Osteoblast (primary cell): ENCODE measurements around the gene SHISAL1. TPM values are rescaled to one million over a fixed set of nuclear protein-coding genes. Genes with fewer than 3 reads are reported as not detected.

Experiments used
- DNase-seq: peaks from one replicate; pipeline ENCODE4 v3.0.0; 2011; ENCODE audit warnings: low spot score, mixed read lengths; ENCODE audit not compliant: insufficient read length; ENCODE audit errors: missing footprints
- H2AFZ ChIP-seq: 2 replicates; pipeline ENCODE4 v1.6.0; 2011; ENCODE audit warnings: mild to moderate bottlenecking, low read length
- H3K27ac ChIP-seq: 2 replicates; pipeline ENCODE4 v1.5.1; 2011; ENCODE audit warnings: mild to moderate bottlenecking, low read depth, low read length, moderate library complexity
- H3K27me3 ChIP-seq: 2 replicates; pipeline ENCODE4 v1.6.0; 2012; ENCODE audit warnings: mild to moderate bottlenecking, control low read depth, inconsistent platforms, low read length, moderate library complexity; ENCODE audit not compliant: insufficient read depth
- H3K36me3 ChIP-seq: 2 replicates; pipeline ENCODE4 v1.5.1; 2011; ENCODE audit warnings: mild to moderate bottlenecking, low read length, control low read depth, moderate library complexity; ENCODE audit not compliant: insufficient read depth
- H3K4me1 ChIP-seq: 2 replicates; pipeline ENCODE4 v1.5.1; 2011; ENCODE audit warnings: mild to moderate bottlenecking, low read length, control low read depth, moderate library complexity; ENCODE audit not compliant: insufficient read depth
- H3K4me2 ChIP-seq: 2 replicates; pipeline ENCODE4 v1.6.0; 2011; ENCODE audit warnings: mild to moderate bottlenecking, low read length; ENCODE audit not compliant: insufficient read depth
- H3K4me3 ChIP-seq: fragments of 200-600 bp; sonication (generic); 3 replicates; pipeline ENCODE4 v1.5.1; 2012; ENCODE audit warnings: mild to moderate bottlenecking, low read length, inconsistent platforms; ENCODE audit not compliant: insufficient read depth
- H3K79me2 ChIP-seq: 2 replicates; pipeline ENCODE4 v1.6.0; 2012; ENCODE audit warnings: mild to moderate bottlenecking, low read length, control low read depth, inconsistent platforms; ENCODE audit not compliant: insufficient read depth
- H3K9me3 ChIP-seq: 2 replicates; pipeline ENCODE4 v1.5.1; 2011; ENCODE audit warnings: low read depth, low read length, control low read depth
- H4K20me1 ChIP-seq: 2 replicates; pipeline ENCODE4 v1.6.0; 2012; ENCODE audit warnings: mild to moderate bottlenecking, low read length, control low read depth; ENCODE audit not compliant: insufficient read depth
- total RNA-seq: library from RNA; depleted of rRNA; stranded (reverse); fragments of >200 nt; gene quantifications from 2 replicates; pipeline ENCODE4 v1.2.3, GENCODE V29; 2012
- TF ChIP-seq, protein P1 (sequence below): IDR thresholded peaks from 2 replicates; pipeline ENCODE4 v1.5.1; 2011; ENCODE audit warnings: mild to moderate bottlenecking, low read depth, low read length, moderate library complexity; ENCODE audit errors: extremely low read depth

The SHISAL1 gene
- total RNA-seq, 1 donor = 52.5 TPM

DNA sequence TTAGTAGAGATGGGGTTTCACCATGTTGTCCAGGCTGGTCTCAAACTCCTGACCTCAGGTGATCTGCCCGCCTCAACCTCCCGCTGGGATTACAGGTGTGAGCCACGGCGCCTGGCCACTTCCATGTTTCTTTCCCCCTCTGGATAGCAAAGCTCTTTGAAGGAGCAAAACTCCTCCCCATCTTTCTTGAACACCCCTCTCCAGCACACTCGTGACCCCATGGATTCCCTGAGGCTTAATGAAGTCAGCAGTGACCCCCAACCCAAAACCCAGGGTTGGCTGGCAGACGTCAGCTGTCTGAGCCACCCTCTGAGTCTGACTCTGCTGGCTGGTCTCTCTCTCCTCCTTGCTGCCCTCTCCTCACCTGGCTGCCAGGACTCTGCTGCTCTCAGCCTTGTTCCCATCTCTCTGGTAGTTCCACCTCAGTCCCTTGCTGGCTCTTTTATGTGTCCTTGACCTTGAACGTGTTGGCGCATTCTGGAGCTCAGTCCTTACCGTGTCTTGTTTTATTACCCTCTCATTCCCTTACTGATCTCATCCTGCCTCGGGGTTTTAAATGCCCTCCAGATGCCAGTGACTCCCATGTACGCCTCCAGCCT lies 87.6 kb downstream of the SHISAL1 start:
- H3K4me1 ChIP-seq = no peaks in the 10 kb centered on the region
- H2AFZ ChIP-seq = no peak overlapping the region
- no peaks in the 10 kb centered on the region for H3K79me2 ChIP-seq
- no peak overlapping the region for H3K4me2 ChIP-seq
- peaks cover 8% of the 10 kb centered on the region for H3K27me3 ChIP-seq
- H3K4me3 ChIP-seq = no peak overlapping the region
- H3K36me3 ChIP-seq = no peaks in the 10 kb centered on the region
- TF ChIP-seq, protein P1, sequence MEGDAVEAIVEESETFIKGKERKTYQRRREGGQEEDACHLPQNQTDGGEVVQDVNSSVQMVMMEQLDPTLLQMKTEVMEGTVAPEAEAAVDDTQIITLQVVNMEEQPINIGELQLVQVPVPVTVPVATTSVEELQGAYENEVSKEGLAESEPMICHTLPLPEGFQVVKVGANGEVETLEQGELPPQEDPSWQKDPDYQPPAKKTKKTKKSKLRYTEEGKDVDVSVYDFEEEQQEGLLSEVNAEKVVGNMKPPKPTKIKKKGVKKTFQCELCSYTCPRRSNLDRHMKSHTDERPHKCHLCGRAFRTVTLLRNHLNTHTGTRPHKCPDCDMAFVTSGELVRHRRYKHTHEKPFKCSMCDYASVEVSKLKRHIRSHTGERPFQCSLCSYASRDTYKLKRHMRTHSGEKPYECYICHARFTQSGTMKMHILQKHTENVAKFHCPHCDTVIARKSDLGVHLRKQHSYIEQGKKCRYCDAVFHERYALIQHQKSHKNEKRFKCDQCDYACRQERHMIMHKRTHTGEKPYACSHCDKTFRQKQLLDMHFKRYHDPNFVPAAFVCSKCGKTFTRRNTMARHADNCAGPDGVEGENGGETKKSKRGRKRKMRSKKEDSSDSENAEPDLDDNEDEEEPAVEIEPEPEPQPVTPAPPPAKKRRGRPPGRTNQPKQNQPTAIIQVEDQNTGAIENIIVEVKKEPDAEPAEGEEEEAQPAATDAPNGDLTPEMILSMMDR = no peak
- H4K20me1 ChIP-seq = no peaks in the 10 kb centered on the region
- peaks cover 5% of the 10 kb centered on the region for H3K9me3 ChIP-seq
- H3K27ac ChIP-seq = no peak overlapping the region
- DNase-seq = no peak

DNA sequence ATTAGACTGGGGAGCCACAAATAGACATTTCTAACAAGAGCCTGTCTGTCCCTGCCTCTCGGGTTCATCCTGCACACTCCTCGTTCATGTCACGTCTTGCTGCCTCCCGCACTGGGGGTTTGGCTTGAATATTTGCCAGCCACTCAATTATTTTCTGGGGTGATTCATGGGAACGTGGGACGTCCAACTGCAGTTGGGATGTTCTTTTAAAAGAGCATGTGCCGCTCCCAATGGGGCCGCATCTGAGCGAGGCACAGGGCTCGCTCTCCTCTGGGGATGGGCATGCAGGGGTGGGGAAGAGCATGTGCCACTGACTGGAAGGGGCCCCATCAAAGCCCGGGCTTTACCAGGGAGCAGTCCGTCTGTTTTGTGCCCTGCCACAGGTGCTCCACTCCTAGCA lies 88.6 kb downstream of the SHISAL1 start:
- H3K79me2 ChIP-seq = no peaks in the 10 kb centered on the region
- no peak overlapping the region for H3K4me3 ChIP-seq
- no peak overlapping the region for H3K27ac ChIP-seq
- no peaks in the 10 kb centered on the region for H4K20me1 ChIP-seq
- H2AFZ ChIP-seq = no peak overlapping the region
- no peak overlapping the region for H3K4me2 ChIP-seq
- no peaks in the 10 kb centered on the region for H3K4me1 ChIP-seq
- H3K27me3 ChIP-seq = peaks cover 8% of the 10 kb centered on the region
- H3K9me3 ChIP-seq = peaks cover 5% of the 10 kb centered on the region
- peak; percentile 9 for DNase-seq
- TF ChIP-seq, protein P1 = no peak
- no peaks in the 10 kb centered on the region for H3K36me3 ChIP-seq

DNA sequence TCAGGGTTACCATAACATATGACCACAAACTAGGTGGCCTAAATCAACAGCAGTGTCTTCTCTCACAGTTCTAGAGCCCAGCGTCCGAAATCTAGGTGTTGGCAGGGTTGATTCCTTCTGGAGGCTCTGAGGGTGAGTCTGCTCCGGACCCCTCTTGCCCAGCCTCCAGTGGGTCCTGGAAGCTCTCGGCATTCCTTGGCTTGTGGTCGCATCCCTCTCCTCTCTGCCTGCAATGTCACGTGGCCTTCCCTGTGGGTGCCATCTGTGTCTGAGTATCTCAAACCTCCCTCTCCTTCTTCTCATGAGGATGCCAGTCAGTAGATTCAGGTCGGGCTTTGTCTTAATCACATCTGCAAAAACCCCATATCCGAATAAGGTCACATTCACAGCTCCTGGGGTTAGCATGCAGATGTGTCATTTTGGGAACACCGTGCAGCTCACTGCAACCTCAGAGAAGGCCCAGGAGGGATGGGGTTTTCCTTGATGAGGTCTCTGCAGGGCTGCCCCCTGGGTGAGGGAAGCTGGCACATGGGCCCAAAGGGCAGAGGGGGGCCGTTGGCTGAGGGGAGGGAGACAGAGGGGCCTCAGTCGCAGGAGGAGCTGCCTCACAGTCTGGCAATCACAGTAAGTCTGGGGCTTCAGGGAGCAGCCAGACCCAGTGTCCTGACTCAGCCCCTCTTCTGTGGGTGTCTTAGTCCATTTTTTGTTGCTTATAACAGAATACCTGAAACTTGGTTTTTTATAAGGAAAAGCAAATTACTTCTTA lies 90.9 kb downstream of the SHISAL1 start:
- TF ChIP-seq, protein P1 = no peak
- Histone ChIP-seq H3K4me2 (no peak overlapping the region), H2AFZ (no peak overlapping the region), H3K36me3 (no peaks in the 10 kb centered on the region), H3K9me3 (no peaks in the 10 kb centered on the region), H3K27me3 (peaks cover 8% of the 10 kb centered on the region), H3K27ac (no peak overlapping the region), H3K4me3 (no peak overlapping the region), H3K4me1 (no peaks in the 10 kb centered on the region), H3K79me2 (no peaks in the 10 kb centered on the region), H4K20me1 (no peaks in the 10 kb centered on the region)
- peak; percentile 18 for DNase-seq
